Stimulated activated CD4-positive, alpha-beta T cell treated with anti-CD3 and anti-CD28 coated beads, Interleukin-12 subunit alpha, Interleukin-12 subunit beta, amount 100 ng/mL, for 4 hours (primary cell): ENCODE data around the gene GAMT.
A peak's percentile ranks its signal among the peaks of the same experiment; 100 is the strongest.

ENCODE experiments used
- DNase-seq: peaks from one replicate; pipeline ENCODE4 v3.0.0-alpha.2; 2020

Gene GAMT

DNA sequence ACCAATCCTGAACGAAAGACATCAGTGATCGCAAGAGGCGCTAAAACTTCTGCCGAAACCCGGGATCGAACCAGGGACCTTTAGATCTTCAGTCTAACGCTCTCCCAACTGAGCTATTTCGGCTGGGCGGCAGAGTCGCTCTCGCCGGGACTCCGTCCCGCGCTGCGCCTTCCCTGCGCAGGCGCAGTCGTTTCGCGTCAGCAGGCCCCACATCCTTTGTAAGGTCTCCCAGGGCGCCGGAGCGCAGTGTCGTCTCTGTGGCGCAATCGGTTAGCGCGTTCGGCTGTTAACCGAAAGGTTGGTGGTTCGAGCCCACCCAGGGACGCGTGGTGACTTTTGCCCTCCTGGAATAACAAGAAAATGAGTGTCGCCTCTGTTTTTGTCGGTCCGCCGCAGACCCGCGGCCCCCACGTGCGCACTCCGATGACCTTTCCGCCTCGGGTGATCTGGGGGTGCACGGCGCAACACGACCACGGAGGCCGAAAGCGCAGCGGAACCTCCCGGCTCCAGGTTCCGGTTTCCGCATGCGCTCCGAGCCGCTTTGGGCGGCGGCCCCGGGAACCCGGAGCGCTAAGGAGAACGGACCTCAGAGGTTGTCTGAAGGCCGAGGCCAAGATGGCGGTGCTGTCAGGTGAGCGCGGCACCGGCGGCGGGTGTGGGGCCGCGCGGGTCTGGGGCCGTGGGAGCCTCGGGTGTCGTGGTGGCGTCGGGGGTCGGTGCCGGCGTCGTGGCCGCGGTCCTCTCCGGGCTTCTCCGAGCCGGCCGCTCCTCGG, 17.8 kb downstream of the GAMT start, which contains the start of gene NDUFS7:
TSS of gene NDUFS7 (plus strand) at position 596 of the 773 bp plus-strand sequence. CDS start at position 616, 20 bp downstream.
- peak; percentile 95 for DNase-seq

- DNase-seq = no peak
These were observed 18.4 kb downstream of the GAMT start for GRCh38 chr19:1383017-1383311.

- DNase-seq = no peak
These were observed 19.1 kb downstream of the GAMT start for GRCh38 chr19:1382250-1382649.

DNA sequence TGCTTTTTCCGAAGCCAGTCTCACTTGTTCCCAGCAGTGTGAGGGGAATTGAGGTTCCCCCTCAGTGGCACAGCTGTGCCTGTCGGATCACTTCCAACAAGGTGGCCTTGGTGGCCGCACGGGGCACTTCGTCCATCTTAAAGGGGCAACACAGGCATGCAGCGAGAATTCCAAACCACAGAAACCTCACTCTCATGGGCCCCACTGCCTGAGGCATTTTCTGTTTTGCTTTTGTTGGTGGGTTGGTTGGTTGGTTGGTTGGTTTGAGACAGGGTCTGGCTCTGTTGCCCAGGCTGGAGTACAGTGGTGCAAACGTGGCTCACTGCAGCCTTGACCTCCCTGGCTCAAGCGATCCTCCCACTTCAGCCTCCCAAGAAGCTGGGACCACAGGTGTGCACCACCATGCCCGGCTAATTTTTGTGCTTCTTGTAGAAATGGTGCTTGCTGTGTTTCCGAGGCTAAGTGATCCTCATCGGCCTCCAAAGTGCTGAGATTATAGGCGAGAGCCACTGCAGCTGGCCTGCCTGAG, 21.3 kb downstream of the GAMT start:
- no peak for DNase-seq

GRCh38 chr19:1379126-1379905, 22.0 kb downstream of the GAMT start:
- DNase-seq = no peak

DNA sequence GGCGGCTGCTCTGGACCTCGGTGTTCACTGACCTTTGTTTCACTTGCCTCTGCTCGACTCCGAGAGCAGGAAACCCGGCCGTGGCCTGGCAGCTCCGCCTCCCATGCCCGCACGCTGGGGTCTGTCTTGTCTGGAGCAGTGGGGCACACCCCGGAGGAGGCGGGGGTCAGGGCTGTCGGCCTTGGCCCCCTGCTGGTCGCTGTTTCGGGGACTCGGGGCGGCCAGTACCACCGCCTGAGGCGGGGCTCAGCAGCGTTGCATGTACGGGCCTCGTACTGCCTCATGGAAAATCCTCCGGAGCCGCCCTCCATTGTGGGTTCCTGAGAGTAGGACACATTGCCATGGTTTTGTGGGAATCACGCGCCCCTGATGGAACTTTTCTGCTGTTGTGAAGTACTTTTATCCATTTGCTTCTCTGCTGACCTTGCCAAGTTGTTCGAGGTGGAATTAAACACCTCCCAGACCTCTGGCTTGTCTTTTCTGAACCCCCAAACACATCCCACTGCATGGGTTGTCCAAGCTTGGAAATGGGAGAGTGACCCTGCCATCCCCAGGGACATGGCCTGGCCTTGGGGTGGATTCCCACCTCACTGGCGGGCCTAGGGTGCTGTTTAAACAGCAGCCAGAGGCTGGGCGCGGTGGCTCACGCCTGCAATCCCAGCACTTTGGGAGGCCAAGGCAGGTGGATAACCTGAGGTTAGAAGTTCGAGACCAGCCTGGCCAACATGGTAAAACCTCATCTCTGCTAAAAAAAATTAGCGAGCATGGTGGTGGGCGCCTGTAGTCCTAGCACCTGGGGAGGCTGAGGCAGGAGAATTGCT, 23.2 kb downstream of the GAMT start:
- DNase-seq = no peak

DNA sequence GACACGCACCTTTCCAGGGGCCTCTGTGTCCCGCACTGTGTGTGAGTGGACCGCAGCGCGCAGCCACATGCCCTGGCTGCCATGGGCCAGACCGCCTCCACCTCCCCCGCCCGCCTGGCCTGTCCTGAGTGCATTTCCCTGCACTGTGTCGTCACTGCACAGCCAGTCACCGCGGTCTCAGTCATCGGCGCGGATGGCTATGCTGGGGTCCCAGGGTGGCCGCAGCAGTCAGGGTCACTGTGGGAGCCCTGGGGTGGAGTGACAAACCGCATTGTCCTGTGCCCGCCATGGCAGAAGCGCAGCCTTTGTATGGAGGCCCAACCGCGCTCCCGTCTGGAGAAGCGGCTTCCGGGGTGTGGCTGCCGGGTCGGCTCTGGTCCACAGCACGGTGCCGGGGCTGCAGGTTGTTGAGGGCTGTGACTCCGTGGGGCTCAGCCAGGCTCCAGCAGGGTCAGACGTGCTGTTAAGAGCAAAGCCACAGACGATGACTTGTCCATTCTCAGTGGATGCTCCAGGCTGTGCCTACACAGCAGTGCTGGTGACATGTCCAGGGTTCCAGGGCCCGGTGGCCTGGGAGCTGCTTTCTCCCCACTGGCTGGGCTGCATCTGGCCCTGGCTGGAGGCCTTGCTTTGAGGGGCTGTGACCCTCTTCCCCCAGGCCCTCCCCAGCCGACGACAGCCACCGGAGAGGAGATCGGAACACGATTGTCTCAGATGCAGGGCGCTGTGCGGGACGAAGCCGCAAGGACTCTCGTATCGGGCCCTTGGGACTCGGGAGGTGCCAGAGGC, 24.0 kb downstream of the GAMT start:
- DNase-seq = no peak

- DNase-seq = no peak
These were observed 24.9 kb downstream of the GAMT start for GRCh38 chr19:1376415-1376805.

GRCh38 chr19:1374250-1374577, 27.1 kb downstream of the GAMT start:
- no peak for DNase-seq

GRCh38 chr19:1373534-1374249, 27.6 kb downstream of the GAMT start:
- DNase-seq = no peak

DNA sequence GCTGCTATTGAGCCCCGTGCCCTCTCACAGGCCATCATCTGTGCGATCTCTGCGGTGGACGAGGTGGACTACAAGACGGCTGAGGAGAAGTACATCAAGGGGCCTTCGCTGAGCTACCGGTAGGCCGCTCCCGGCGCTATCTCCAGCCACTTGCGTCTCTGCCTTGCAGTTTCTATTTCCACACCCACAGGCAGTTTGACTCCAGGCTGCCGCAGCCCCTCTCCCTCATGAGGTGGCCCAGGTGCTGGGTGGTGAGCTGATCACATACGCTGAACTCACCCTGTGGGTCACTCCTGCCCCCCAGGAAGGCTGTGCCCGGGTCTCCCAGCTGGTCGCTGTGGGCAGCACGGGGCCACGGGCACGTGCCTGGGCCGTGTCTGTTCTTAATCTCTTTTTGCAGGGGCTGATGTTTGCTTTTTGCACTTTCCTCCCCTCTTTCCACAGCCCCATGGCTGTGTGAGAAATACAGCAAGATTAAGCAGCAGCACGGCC, 28.3 kb downstream of the GAMT start:
- DNase-seq = no peak

GRCh38 chr19:1370579-1371361, 30.6 kb downstream of the GAMT start:
- DNase-seq = no peak

GRCh38 chr19:1369214-1369805, 32.0 kb downstream of the GAMT start:
- no peak for DNase-seq

- DNase-seq = no peak
These were observed 34.2 kb downstream of the GAMT start for GRCh38 chr19:1366899-1367870.

GRCh38 chr19:1366296-1366695, 35.0 kb downstream of the GAMT start:
- no peak for DNase-seq

- DNase-seq = no peak
These were observed 35.7 kb downstream of the GAMT start for GRCh38 chr19:1365319-1366269.

- no peak for DNase-seq
These were observed 37.2 kb downstream of the GAMT start for GRCh38 chr19:1364070-1364704.
